Ishikawa (cell line): ENCODE results near the gene MAST1.

Experiments used
- CEBPB ChIP-seq: IDR thresholded peaks from 2 replicates; pipeline ENCODE4 v1.6.1; 2012
- CREB1 ChIP-seq: IDR thresholded peaks from 2 replicates; pipeline ENCODE4 v1.6.1; 2012; ENCODE audit warnings: low read depth
- EGR1 ChIP-seq: IDR thresholded peaks from 2 replicates; pipeline ENCODE4 v1.6.1; 2012
- EP300 ChIP-seq: IDR thresholded peaks from 2 replicates; pipeline ENCODE4 v1.6.1; 2012; ENCODE audit warnings: borderline replicate concordance
- FOXM1 ChIP-seq: IDR thresholded peaks from 2 replicates; pipeline ENCODE4 v1.6.1; 2012; ENCODE audit warnings: low read depth, borderline replicate concordance
- MAX ChIP-seq: IDR thresholded peaks from 2 replicates; pipeline ENCODE4 v1.6.1; 2012
- NFIC ChIP-seq: IDR thresholded peaks from 2 replicates; pipeline ENCODE4 v1.6.1; 2012
- RAD21 ChIP-seq: IDR thresholded peaks from 2 replicates; pipeline ENCODE4 v1.6.1; 2012; ENCODE audit warnings: low read depth
- TAF1 ChIP-seq: IDR thresholded peaks from 2 replicates; pipeline ENCODE4 v1.6.1; 2012; ENCODE audit warnings: low read depth, mild to moderate bottlenecking
- TCF12 ChIP-seq: IDR thresholded peaks from 2 replicates; pipeline ENCODE4 v1.6.1; 2012; ENCODE audit warnings: low read depth
- TEAD4 ChIP-seq: IDR thresholded peaks from 2 replicates; pipeline ENCODE4 v1.6.1; 2012
- YY1 ChIP-seq: IDR thresholded peaks from 2 replicates; pipeline ENCODE4 v1.6.1; 2012; ENCODE audit warnings: low read depth
- ZBTB7A ChIP-seq: IDR thresholded peaks from 2 replicates; pipeline ENCODE4 v1.6.1; 2012; ENCODE audit warnings: low read depth
- TF ChIP-seq, protein P1 (sequence below): IDR thresholded peaks from 2 replicates; pipeline ENCODE4 v1.6.1; 2012
- TF ChIP-seq, protein P2 (sequence below): IDR thresholded peaks from 2 replicates; pipeline ENCODE4 v1.6.1; 2012; ENCODE audit warnings: low read depth, mild to moderate bottlenecking

The MAST1 gene

DNA sequence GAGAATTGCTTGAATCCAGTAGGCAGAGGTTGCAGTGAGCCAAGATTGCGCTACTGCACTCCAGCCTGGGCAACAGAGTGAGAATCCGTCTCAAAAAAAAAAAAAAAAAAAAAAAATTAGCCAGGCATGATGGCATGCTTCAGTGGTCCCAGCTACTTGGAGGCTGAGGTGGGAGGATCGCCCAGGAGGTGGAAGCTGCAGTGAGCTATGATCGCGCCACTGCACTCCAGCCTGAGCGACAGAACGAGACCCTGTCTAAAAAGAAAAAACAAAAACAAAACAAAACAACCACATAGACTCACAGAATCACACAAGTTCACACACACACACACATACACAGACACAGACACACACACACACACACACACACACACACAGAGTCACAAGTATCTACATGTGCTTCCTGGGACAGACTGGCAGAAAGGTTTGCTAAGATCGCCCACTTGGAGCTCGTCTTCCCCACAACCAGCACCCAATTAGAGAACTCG lies 52.0 kb downstream of the MAST1 start:
- 0 out of 2 replicates have a peak, but pooled peaks have one; percentile 6 for TF ChIP-seq TEAD4

DNA sequence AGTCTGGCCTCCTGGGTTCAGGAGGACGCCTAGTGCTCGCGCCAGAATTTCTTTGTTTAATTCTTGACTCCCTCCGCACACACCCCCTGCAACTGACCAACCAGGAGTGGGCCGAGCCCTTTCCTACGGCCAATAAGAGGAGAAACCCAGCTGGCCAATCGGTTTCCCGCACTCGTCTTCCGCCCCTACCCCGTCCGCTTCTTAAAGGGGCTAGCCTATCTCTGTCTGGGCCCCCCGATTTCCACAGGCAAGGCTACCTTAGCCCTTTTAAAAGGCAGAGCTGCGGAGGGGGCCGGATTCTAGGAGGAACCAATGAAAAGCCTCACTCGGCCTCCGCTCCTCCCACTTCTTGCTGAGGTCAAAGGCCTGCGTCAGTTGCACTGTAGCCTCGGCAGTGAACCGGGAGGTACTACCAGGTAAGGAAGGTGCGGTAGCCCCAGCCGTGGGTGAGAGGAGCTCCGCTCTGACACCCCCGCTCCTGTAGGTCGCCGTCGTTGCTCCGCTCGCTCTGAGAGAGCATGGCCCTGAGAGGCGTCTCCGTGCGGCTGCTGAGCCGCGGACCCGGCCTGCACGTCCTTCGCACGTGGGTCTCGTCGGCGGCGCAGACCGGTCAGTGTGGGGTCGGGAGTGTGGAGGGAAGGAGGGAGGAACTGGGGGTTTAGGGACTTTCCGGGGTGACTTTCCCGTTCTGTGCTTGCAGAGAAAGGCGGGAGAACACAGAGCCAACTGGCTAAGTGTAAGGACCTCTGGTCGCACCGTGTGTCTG lies 52.7 kb downstream of the MAST1 start, which contains the start of gene GCDH:
GCDH (plus strand) TSS at position 374 of the 766 bp plus-strand sequence; CDS start at position 519, 145 bp downstream.
- TF ChIP-seq, protein P1, sequence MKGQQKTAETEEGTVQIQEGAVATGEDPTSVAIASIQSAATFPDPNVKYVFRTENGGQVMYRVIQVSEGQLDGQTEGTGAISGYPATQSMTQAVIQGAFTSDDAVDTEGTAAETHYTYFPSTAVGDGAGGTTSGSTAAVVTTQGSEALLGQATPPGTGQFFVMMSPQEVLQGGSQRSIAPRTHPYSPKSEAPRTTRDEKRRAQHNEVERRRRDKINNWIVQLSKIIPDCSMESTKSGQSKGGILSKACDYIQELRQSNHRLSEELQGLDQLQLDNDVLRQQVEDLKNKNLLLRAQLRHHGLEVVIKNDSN = no peak
- TF ChIP-seq FOXM1 = no peak
- TF ChIP-seq EP300 = no peak
- TF ChIP-seq YY1 = no peak
- TF ChIP-seq CEBPB = no peak
- no peak for TF ChIP-seq NFIC
- TF ChIP-seq ZBTB7A = no peak
- TF ChIP-seq RAD21 = peak; percentile 8; the same call in 1 of the 2 replicates
- no peak for TF ChIP-seq EGR1
- TF ChIP-seq TAF1 = peak; percentile 66; the same call in 1 of the 2 replicates
- TF ChIP-seq MAX = peak; percentile 82
- no peak for TF ChIP-seq TEAD4
- TF ChIP-seq, protein P2, sequence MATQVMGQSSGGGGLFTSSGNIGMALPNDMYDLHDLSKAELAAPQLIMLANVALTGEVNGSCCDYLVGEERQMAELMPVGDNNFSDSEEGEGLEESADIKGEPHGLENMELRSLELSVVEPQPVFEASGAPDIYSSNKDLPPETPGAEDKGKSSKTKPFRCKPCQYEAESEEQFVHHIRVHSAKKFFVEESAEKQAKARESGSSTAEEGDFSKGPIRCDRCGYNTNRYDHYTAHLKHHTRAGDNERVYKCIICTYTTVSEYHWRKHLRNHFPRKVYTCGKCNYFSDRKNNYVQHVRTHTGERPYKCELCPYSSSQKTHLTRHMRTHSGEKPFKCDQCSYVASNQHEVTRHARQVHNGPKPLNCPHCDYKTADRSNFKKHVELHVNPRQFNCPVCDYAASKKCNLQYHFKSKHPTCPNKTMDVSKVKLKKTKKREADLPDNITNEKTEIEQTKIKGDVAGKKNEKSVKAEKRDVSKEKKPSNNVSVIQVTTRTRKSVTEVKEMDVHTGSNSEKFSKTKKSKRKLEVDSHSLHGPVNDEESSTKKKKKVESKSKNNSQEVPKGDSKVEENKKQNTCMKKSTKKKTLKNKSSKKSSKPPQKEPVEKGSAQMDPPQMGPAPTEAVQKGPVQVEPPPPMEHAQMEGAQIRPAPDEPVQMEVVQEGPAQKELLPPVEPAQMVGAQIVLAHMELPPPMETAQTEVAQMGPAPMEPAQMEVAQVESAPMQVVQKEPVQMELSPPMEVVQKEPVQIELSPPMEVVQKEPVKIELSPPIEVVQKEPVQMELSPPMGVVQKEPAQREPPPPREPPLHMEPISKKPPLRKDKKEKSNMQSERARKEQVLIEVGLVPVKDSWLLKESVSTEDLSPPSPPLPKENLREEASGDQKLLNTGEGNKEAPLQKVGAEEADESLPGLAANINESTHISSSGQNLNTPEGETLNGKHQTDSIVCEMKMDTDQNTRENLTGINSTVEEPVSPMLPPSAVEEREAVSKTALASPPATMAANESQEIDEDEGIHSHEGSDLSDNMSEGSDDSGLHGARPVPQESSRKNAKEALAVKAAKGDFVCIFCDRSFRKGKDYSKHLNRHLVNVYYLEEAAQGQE = no peak; the same call in 1 of the 2 replicates
- TF ChIP-seq TCF12 = no peak
- TF ChIP-seq CREB1 = peak; percentile 91

DNA sequence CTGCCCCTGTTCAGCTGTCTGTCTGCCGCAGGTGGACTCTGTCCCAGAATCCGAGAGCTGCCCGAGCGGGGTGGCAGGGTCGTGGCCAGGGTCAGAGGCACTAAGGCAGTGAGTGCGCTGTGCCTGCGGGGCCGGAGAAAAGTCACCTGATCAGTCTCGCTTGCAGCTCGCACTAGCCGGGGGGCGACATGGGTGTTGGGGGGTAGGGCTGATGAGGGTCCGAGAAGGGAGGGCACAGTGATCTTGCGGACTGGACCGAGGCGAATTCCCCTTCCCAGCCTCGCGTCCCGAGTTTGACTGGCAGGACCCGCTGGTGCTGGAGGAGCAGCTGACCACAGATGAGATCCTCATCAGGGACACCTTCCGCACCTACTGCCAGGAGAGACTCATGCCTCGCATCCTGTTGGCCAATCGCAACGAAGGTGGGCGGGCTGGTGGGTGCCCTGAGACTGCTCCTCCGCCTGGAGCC lies 53.3 kb downstream of the MAST1 start:
- TF ChIP-seq CEBPB = no peak

DNA sequence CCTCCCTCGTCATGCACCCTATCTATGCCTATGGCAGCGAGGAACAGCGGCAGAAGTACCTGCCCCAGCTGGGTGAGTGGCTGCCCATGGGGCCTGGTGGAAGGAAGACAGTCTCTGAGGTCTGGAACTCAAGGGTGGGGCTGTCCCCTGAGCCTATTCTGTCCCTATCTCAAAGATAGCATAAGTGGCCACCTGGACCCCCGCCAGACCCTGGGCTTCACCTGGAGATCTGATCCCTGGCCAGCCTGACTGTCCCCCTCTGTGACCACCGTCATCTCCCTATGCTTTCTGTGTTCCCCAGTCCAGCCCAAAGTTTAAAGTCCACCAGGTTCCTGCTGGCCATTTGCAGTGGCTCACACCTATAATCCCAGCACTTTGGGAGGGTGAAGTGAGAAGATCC lies 55.3 kb downstream of the MAST1 start:
- no peak for TF ChIP-seq TEAD4
- TF ChIP-seq EP300 = no peak
- no peak for TF ChIP-seq MAX
- no peak for TF ChIP-seq EGR1
- no peak for TF ChIP-seq ZBTB7A
- no peak for TF ChIP-seq NFIC
- TF ChIP-seq, protein P2 = no peak
- no peak for TF ChIP-seq YY1
- TF ChIP-seq TAF1 = no peak
- no peak for TF ChIP-seq RAD21

DNA sequence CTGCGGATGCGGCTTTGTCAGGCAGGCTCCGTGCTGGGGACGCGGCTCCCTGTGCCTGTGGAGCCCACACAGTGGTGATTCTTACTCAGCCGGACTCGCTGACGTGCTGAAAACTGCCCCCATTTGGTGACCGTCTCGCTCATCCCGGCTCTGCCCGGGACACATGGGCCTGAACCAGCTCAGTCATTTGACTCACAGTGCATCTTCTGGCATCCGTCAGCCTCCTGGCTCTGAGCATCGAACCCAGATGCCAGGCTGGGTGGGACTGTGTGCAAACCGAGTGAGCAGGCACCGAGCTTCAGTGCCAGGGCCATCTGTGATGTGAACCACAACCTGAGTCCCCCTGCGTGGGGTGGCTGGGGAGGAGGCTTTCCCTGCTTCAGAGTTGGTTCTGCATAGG lies 58.1 kb downstream of the MAST1 start:
- TF ChIP-seq NFIC (no peak), MAX (no peak), TEAD4 (no peak), TAF1 (no peak)

DNA sequence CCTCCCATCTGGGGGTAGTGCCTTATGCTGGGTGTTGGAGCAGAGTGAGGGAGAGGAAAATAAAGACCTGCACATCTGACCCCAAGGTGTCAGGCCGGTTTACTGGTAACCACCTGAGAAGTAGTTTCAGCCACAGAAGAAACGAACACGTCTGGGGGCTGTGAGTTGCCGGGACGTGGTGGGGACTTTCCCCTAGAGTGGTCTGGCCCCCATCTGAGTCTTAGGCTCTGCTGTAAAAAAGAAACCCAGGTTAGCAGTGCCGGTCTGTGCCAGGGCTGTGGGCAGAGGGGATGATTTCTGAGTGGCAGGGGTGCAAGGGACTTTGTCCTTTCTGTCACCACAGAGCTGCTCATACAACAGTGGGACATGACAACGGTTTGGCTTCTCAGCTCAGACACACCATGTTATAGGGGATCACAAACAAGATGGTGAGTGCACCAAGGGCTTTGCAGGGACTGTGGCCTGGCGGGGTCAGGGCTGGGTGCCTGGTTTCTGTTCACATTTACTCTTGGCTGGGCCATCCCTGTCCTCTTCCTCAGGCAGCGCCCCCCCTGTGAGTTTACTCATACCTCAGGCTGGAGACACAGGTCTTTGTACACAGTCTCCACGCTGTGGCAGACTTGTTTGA lies 61.7 kb downstream of the MAST1 start:
- TF ChIP-seq RAD21 = no peak
- TF ChIP-seq CEBPB = no peak
- no peak for TF ChIP-seq TEAD4
- no peak for TF ChIP-seq TCF12

GRCh38 chr19:12907166-12907565 lies 68.9 kb downstream of the MAST1 start:
- no peak for TF ChIP-seq TCF12
- no peak for TF ChIP-seq EGR1
- no peak for TF ChIP-seq RAD21
- TF ChIP-seq FOXM1 = no peak
- TF ChIP-seq EP300 = no peak
- TF ChIP-seq, protein P2 = no peak
- TF ChIP-seq, protein P1 = no peak
- no peak for TF ChIP-seq CEBPB
- TF ChIP-seq YY1 = no peak
- TF ChIP-seq CREB1 = no peak
